CD4-positive, alpha-beta T cell (primary cell): ENCODE results near the gene TNRC6B. TPM values are rescaled to one million over a fixed set of nuclear protein-coding genes. Genes with fewer than 3 reads are reported as not detected.

ENCODE experiments used
- ATAC-seq: fragments of 200-7000 bp; cut with Tn5 transposase; one replicate; pipeline ENCODE4 v1.10.0; 2022; ENCODE audit warnings: mild to moderate bottlenecking; ENCODE audit not compliant: poor library complexity
- CTCF ChIA-PET: fragments of 350-600 bp; sonication (Branson Sonifier 250); formaldehyde crosslinking; loops from one replicate; lab custom pipeline; 2021; ENCODE audit warnings: antibody characterized with exemption, inconsistent platforms; lab: Charles Lee
- POLR2A ChIA-PET: fragments of 350-600 bp; sonication (Branson Sonifier 250); formaldehyde crosslinking; loops from one replicate; lab custom pipeline; 2021; ENCODE audit warnings: antibody characterized with exemption, inconsistent platforms; lab: Charles Lee
- DNase-seq, 14 experiments: peaks; one replicate each; pipeline ENCODE4 v3.0.0-alpha.2; 2013 to 2020; ENCODE audit warnings: mixed read lengths in 2 of 14
- H3K27ac ChIP-seq, 2 donors: one replicate each; pipeline versions ENCODE4 v1.5.1 to v1.7.0; 2013; ENCODE audit warnings: low read length in 2 of 2, low read depth in 1 of 2, mild to moderate bottlenecking in 1 of 2
- H3K27me3 ChIP-seq, 2 experiments: 1 replicate in 1 of 2; 2 replicates in 1 of 2; pipeline versions ENCODE4 v1.6.1 to v1.7.0; 2013; ENCODE audit warnings: low read length in 2 of 2, control low read depth in 1 of 2, mild to moderate bottlenecking in 1 of 2, moderate library complexity in 1 of 2; ENCODE audit not compliant: insufficient read depth in 2 of 2, control insufficient read depth in 1 of 2
- H3K36me3 ChIP-seq: one replicate; pipeline ENCODE4 v1.6.1; 2013; ENCODE audit warnings: low read length, control low read depth; ENCODE audit not compliant: insufficient read depth
- H3K4me1 ChIP-seq: one replicate; pipeline ENCODE4 v1.6.1; 2013; ENCODE audit warnings: low read length, control low read depth; ENCODE audit not compliant: insufficient read depth
- H3K4me3 ChIP-seq: one replicate; pipeline ENCODE4 v1.5.1; 2013; ENCODE audit warnings: mild to moderate bottlenecking, low read length, moderate library complexity
- H3K9me3 ChIP-seq, 2 experiments: 1 replicate in 1 of 2; 2 replicates in 1 of 2; pipeline versions ENCODE4 v1.6.1 to v1.7.0; 2013; ENCODE audit warnings: low read length in 2 of 2, mild to moderate bottlenecking in 2 of 2, control low read depth in 1 of 2, moderate library complexity in 1 of 2; ENCODE audit not compliant: control insufficient read depth in 1 of 2, insufficient read depth in 1 of 2
- H3K27ac Mint-ChIP-seq: one replicate; pipeline ENCODE4 v1.8.0; 2020; ENCODE audit warnings: mixed read lengths
- H3K27me3 Mint-ChIP-seq: one replicate; pipeline ENCODE4 v1.8.0; 2021; ENCODE audit warnings: mixed read lengths
- H3K36me3 Mint-ChIP-seq: one replicate; pipeline ENCODE4 v1.8.0; 2021; ENCODE audit warnings: low read depth, mixed read lengths
- H3K4me1 Mint-ChIP-seq: one replicate; pipeline ENCODE4 v1.8.0; 2021; ENCODE audit warnings: low read depth, mixed read lengths
- H3K4me3 Mint-ChIP-seq: one replicate; pipeline ENCODE4 v1.8.0; 2020; ENCODE audit warnings: mild to moderate bottlenecking, mixed read lengths
- H3K9me3 Mint-ChIP-seq: one replicate; pipeline ENCODE4 v1.8.0; 2020; ENCODE audit warnings: mixed read lengths
- CTCF ChIP-seq: fragments of 200-600 bp; IDR thresholded peaks from one replicate; pipeline ENCODE4 v1.8.0; 2022; ENCODE audit warnings: antibody characterized with exemption, mild to moderate bottlenecking
- intact Hi-C, 2 experiments: fragments of 100-400 bp; cut with DNase I in 1 of 2; cut with micrococcal nuclease in 1 of 2; formaldehyde crosslinking; loops; one replicate each; pipeline versions ENCODE4 v1.15.1 to v1.9.0; 2023 to 2025; cut with DNase I, micrococcal nuclease
- total RNA-seq, 174 experiments: library from RNA in 2 of 174; stranded (reverse) in 2 of 174; gene quantifications; one replicate each; pipeline ENCODE4 v1.2.3 and lab custom pipeline; 2021 to 2026

TNRC6B gene
- total RNA-seq, 2 experiments from 2014 or later = 110 to 111 TPM

- no peak overlapping the region for H3K27ac ChIP-seq
- no peak overlapping the region for H3K4me3 ChIP-seq
- ATAC-seq (no peak), DNase-seq (peak in 1 of 14 experiments; percentile 17)
- H3K9me3 ChIP-seq = no peaks in the 10 kb centered on the region
- Mint-ChIP-seq H3K4me1 (peaks cover 83% of the 10 kb centered on the region), H3K36me3 (peaks cover 24% of the 10 kb centered on the region), H3K9me3 (no peaks in the 10 kb centered on the region), H3K4me3 (peak overlapping the region; percentile 4), H3K27ac (peak overlapping the region; percentile 91), H3K27me3 (no peaks in the 10 kb centered on the region)
- ChIA-PET CTCF (interaction anchor here (0.6 to 1.7 kb wide), 3 partner anchors 14 to 147 kb away, joined by 3 read pairs; no protein-coding TSS in a partner anchor), POLR2A (interaction anchor here (1.4 to 3.1 kb wide), 3 partner anchors 13 to 157 kb away, joined by 3 to 13 read pairs (median 5); no protein-coding TSS in a partner anchor)
- intact Hi-C loops = loop anchor here in 1 of 2 experiments (5.0 kb wide), 2 partner anchors 41 to 1086 kb away; partner anchors contain the start of gene RANGAP1
- TF ChIP-seq CTCF = no peak
- peaks cover 51% of the 10 kb centered on the region for H3K4me1 ChIP-seq
- peaks cover 18% of the 10 kb centered on the region for H3K36me3 ChIP-seq
- no peaks in the 10 kb centered on the region for H3K27me3 ChIP-seq
Measured at GRCh38 chr22:40200795-40201530, 23.2 kb downstream of the TNRC6B start.

GRCh38 chr22:40202225-40202944 lies 24.7 kb downstream of the TNRC6B start:
- POLR2A ChIA-PET = interaction anchor here (1.1 to 3.1 kb wide), 6 partner anchors 14 to 158 kb away, joined by 3 to 13 read pairs (median 4); partner anchors contain the start of gene TNRC6B
- no peak for DNase-seq
- peaks cover 37% of the 10 kb centered on the region for H3K4me1 ChIP-seq
- TF ChIP-seq CTCF = no peak
- H3K4me1 Mint-ChIP-seq = peaks cover 83% of the 10 kb centered on the region
- no peaks in the 10 kb centered on the region for H3K27me3 Mint-ChIP-seq
- H3K4me3 ChIP-seq = no peak overlapping the region
- H3K4me3 Mint-ChIP-seq = no peak overlapping the region
- no peaks in the 10 kb centered on the region for H3K27me3 ChIP-seq
- peak overlapping the region; percentile 91 for H3K27ac Mint-ChIP-seq
- H3K36me3 Mint-ChIP-seq = peaks cover 13% of the 10 kb centered on the region
- no peaks in the 10 kb centered on the region for H3K9me3 ChIP-seq
- ATAC-seq = no peak
- intact Hi-C loops = loop anchor here in 1 of 2 experiments (2.0 to 5.0 kb wide), 3 partner anchors 26 to 1085 kb away; partner anchors contain the start of genes RANGAP1 and TNRC6B
- peaks cover 14% of the 10 kb centered on the region for H3K36me3 ChIP-seq
- no peaks in the 10 kb centered on the region for H3K9me3 Mint-ChIP-seq
- CTCF ChIA-PET = interaction anchor here (0.5 to 1.7 kb wide), 3 partner anchors 9 to 167 kb away, joined by 3 read pairs; no protein-coding TSS in a partner anchor
- peak overlapping the region; percentile 45 to 48 for H3K27ac ChIP-seq

- TF ChIP-seq CTCF = no peak
- ChIA-PET CTCF (interaction anchor here (0.8 kb wide), 1 partner anchor 10 kb away, joined by 3 read pairs; no protein-coding TSS in a partner anchor), POLR2A (interaction anchor here (0.6 to 3.1 kb wide), 7 partner anchors 12 to 159 kb away, joined by 3 to 13 read pairs (median 5); partner anchors contain the start of gene TNRC6B)
- Mint-ChIP-seq H3K4me1 (peaks cover 86% of the 10 kb centered on the region), H3K9me3 (no peaks in the 10 kb centered on the region), H3K36me3 (peaks cover 10% of the 10 kb centered on the region), H3K4me3 (peak overlapping the region; percentile 57), H3K27ac (peak overlapping the region; percentile 91), H3K27me3 (no peaks in the 10 kb centered on the region)
- intact Hi-C loops = loop anchor here in 1 of 2 experiments (2.0 to 5.0 kb wide), 3 partner anchors 27 to 1084 kb away; partner anchors contain the start of genes RANGAP1 and TNRC6B
- Histone ChIP-seq H3K4me1 (peaks cover 29% of the 10 kb centered on the region), H3K27me3 (no peaks in the 10 kb centered on the region), H3K9me3 (no peaks in the 10 kb centered on the region), H3K36me3 (peaks cover 14% of the 10 kb centered on the region), H3K27ac (peak overlapping the region; percentile 45 to 48), H3K4me3 (no peak overlapping the region)
- peak in 8 of 14 experiments; percentile 25 to 71 (median 46) for DNase-seq
- ATAC-seq = peak; percentile 96
Measured at GRCh38 chr22:40203572-40203971, 25.8 kb downstream of the TNRC6B start.
